Sigmoid colon (tissue), 4 donors: Measurements from ENCODE around the gene GJC1.

Source experiments
- EP300 ChIP-seq, 4 donors: sonication (generic); formaldehyde crosslinking; IDR thresholded peaks; one replicate each; pipeline ENCODE4 v1.6.1; 2017; ENCODE audit warnings: antibody characterized with exemption in 4 of 4
- TF ChIP-seq, protein P1 (sequence below), 4 experiments: fragments of 450-650 bp in 3 of 4; fragments of 200-600 bp in 1 of 4; IDR thresholded peaks; one replicate each; pipeline ENCODE4 v1.5.1; 2016 to 2019; ENCODE audit warnings: antibody characterized with exemption in 4 of 4, mild to moderate bottlenecking in 3 of 4, moderate library complexity in 2 of 4

- TF ChIP-seq, protein P1, sequence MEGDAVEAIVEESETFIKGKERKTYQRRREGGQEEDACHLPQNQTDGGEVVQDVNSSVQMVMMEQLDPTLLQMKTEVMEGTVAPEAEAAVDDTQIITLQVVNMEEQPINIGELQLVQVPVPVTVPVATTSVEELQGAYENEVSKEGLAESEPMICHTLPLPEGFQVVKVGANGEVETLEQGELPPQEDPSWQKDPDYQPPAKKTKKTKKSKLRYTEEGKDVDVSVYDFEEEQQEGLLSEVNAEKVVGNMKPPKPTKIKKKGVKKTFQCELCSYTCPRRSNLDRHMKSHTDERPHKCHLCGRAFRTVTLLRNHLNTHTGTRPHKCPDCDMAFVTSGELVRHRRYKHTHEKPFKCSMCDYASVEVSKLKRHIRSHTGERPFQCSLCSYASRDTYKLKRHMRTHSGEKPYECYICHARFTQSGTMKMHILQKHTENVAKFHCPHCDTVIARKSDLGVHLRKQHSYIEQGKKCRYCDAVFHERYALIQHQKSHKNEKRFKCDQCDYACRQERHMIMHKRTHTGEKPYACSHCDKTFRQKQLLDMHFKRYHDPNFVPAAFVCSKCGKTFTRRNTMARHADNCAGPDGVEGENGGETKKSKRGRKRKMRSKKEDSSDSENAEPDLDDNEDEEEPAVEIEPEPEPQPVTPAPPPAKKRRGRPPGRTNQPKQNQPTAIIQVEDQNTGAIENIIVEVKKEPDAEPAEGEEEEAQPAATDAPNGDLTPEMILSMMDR (IDR thresholded peaks at IDR 0.05) = no peak
- TF ChIP-seq EP300 (IDR thresholded peaks at IDR 0.05) = no peak
Observed at GRCh38 chr17:44769230-44769629, 60.9 kb downstream of the GJC1 start.
